SK-N-SH treated with all-trans-retinoic acid at 6 μM for 48 hours (cell line): ENCODE results near the gene GPHN.

Experiments
- ARNTL ChIP-seq: fragments of 450-650 bp; formaldehyde crosslinking; IDR thresholded peaks from 2 replicates; pipeline ENCODE4 v1.5.0; 2020; ENCODE audit warnings: low read depth, mild to moderate bottlenecking, moderate library complexity, borderline replicate concordance
- ESRRG ChIP-seq: fragments of 250-450 bp; sonication (Bioruptor Pico); IDR thresholded peaks from 2 replicates; pipeline ENCODE4 v1.6.1; 2021; ENCODE audit warnings: mild to moderate bottlenecking
- GLIS3 ChIP-seq: fragments of 250-450 bp; sonication (Bioruptor Pico); IDR thresholded peaks from 2 replicates; pipeline ENCODE4 v1.5.0; 2020; ENCODE audit warnings: mild to moderate bottlenecking, moderate library complexity
- OSR1 ChIP-seq: fragments of 250-450 bp; sonication (Bioruptor Pico); IDR thresholded peaks from 2 replicates; pipeline ENCODE4 v1.8.0; 2022; ENCODE audit warnings: moderate library complexity, mild to moderate bottlenecking, inconsistent platforms
- PATZ1 ChIP-seq: fragments of 250-450 bp; sonication (Bioruptor Pico); IDR thresholded peaks from 2 replicates; pipeline ENCODE4 v1.8.0; 2020; ENCODE audit warnings: mild to moderate bottlenecking, moderate library complexity, borderline replicate concordance
- PPARA ChIP-seq: fragments of 250-450 bp; sonication (Bioruptor Pico); IDR thresholded peaks from 2 replicates; pipeline ENCODE4 v1.5.0; 2020; ENCODE audit warnings: mild to moderate bottlenecking, borderline replicate concordance
- RARB ChIP-seq: fragments of 250-450 bp; sonication (Bioruptor Pico); IDR thresholded peaks from 2 replicates; pipeline ENCODE4 v1.8.0; 2021; ENCODE audit warnings: mild to moderate bottlenecking, moderate library complexity
- SNAI2 ChIP-seq: fragments of 250-450 bp; sonication (Bioruptor Pico); IDR thresholded peaks from 2 replicates; pipeline ENCODE4 v1.5.0; 2020; ENCODE audit warnings: mild to moderate bottlenecking, moderate library complexity
- TOX ChIP-seq: fragments of 250-450 bp; sonication (Bioruptor Pico); IDR thresholded peaks from 2 replicates; pipeline ENCODE4 v1.8.0; 2021; ENCODE audit warnings: mild to moderate bottlenecking, moderate library complexity, borderline replicate concordance
- TSHZ2 ChIP-seq: fragments of 250-450 bp; sonication (Bioruptor Pico); IDR thresholded peaks from 2 replicates; pipeline ENCODE4 v1.5.0; 2020; ENCODE audit warnings: mild to moderate bottlenecking, moderate library complexity
- ZC3H10 ChIP-seq: fragments of 250-450 bp; sonication (Bioruptor Pico); IDR thresholded peaks from 2 replicates; pipeline ENCODE4 v1.5.1; 2021; ENCODE audit warnings: mild to moderate bottlenecking, moderate library complexity
- ZFP3 ChIP-seq: fragments of 250-450 bp; sonication (Bioruptor Pico); IDR thresholded peaks from 2 replicates; pipeline ENCODE4 v1.5.0; 2020; ENCODE audit warnings: mild to moderate bottlenecking, moderate library complexity
- ZFP30 ChIP-seq: fragments of 450-650 bp; formaldehyde crosslinking; IDR thresholded peaks from 2 replicates; pipeline ENCODE4 v1.5.0; 2022; ENCODE audit warnings: mild to moderate bottlenecking, moderate library complexity
- ZNF70 ChIP-seq: fragments of 450-650 bp; formaldehyde crosslinking; IDR thresholded peaks from 2 replicates; pipeline ENCODE4 v1.5.0; 2020; ENCODE audit warnings: mild to moderate bottlenecking, moderate library complexity

- TF ChIP-seq OSR1 (no peak), ZFP30 (CRISPR knock-in tag) (no peak), ZFP3 (CRISPR knock-in tag) (no peak), PATZ1 (CRISPR knock-in tag) (no peak), ZC3H10 (no peak), TOX (CRISPR knock-in tag) (no peak), PPARA (CRISPR knock-in tag) (no peak), RARB (CRISPR knock-in tag) (no peak), ESRRG (CRISPR knock-in tag) (no peak), GLIS3 (CRISPR knock-in tag) (no peak), ZNF70 (no peak), ARNTL (no peak), TSHZ2 (CRISPR knock-in tag) (no peak), SNAI2 (no peak)
These were observed 451.6 kb downstream of the GPHN start for GRCh38 chr14:66959437-66960050.
